NCI-H510A treated with DMSO at 0.1 percent for 48 hours (cell line): ENCODE results near the gene ZNF24.
A peak's percentile ranks its signal among the peaks of the same experiment; 100 is the strongest.

Experiments used
- DNase-seq: peaks from one replicate; lab custom pipeline; 2025; lab: John Stamatoyannopoulos, UW

The ZNF24 gene

DNA sequence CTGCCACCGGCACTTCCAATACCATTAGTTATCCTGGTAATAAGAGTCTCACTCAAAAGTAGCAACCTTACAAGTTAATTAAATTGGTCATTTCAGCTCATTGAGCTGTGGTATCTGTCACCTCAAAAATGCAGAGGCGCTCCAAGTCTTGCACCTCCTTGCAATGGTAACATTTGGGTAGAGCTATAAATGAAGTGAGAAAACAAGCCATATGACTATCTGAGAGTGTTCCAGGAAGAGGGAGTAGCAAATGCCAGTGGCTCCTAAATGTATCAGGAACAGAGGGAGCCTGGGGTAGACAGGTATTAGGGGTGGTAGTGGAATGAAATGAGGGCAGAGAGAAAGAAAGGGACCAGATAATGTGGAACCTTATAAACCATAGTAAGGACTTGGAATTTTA, 48.2 kb downstream of the ZNF24 start:
- DNase-seq: no peak

DNA sequence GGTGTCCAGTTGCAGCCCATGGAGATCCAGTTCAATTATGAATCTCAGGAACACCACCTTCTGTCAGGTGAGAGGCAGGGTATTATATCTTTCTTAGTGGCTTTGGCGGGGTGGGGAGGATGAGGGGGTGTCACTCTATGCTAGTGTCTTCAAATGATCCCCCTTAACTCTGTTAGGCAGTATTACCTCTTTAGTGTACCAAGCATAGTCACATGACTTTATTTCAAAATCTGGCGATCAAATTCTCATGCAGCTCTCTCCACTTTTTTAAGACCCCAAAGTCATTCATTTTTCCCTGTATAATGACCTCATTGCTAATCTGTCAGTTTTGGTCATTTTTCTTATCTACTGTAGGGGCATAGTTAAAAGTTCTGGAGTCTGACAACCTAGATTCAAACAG, 53.1 kb downstream of the ZNF24 start:
- no peak for DNase-seq

DNA sequence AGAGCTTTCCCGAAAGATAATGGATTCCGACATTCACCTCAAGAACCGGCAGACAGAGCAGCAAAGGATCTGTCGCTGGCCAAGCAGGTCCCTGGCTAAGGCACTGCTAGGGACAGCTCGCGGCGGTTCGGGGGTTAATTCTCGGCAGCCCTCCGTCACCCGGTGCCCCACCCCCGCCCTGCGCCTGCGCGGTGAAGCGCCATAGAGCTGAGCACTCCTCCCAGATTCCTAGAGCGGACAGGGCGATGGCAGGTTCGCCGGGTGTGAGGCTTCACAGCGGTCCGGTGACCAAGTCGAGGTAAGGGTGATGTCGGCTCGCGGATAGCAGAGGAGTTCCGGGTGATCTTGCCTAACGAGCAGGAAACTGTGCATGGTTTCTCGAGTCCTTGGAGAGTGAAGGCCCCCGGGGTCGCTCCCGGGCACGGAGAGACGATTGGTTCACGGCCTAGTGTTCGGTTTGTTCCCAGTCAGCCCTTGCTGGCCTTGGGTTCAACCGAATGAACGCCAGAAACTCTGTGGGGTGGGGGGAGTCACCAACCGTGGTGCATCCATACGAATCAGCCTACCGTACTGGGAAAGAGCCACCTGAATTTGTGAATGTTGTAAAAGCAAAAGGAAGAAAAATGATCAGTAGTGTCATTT, 54.0 kb downstream of the ZNF24 start, which contains the start of gene ZSCAN30:
TSS of gene ZSCAN30 (minus strand) at position 136 of the 642 bp plus-strand sequence. CDS start 25,877 bp downstream, outside the sequence.
- peak; percentile 97 for DNase-seq

DNA sequence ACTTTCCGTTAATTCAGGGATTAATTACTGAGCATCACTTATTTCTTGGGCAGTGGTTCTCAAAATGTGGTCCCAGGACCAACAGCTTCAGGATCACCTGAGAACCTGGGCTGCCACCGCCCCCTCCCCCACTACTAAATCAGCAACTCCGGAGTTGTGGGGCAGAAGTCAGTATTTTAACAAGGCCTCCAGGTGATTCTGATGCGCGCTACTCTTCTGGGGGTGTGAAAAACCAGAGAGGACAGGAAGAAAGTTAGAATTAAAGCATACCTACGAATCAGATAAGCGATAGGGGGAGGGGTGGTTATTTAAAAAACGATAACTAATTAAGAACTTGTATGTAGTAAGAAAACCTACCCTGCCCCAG, 54.5 kb downstream of the ZNF24 start:
- no peak for DNase-seq

DNA sequence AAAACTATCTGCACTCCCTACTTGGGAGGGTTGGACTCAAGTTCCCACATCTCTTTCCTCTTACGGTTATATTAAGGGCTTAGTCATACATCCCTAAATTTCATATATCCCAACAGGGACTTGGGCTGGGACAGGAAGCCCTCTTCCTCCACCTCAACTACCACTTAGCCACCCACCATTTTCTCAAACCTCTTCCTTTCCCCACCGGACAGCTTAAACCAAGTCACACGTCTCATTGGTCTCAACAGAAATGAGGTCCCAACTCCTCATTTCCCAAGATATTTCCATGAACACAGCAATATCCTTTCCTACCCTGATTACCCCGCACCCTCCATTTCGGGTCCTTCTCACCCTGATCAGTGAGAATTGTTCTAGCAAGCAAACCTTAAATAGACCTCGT, 54.9 kb downstream of the ZNF24 start:
- DNase-seq: no peak

DNA sequence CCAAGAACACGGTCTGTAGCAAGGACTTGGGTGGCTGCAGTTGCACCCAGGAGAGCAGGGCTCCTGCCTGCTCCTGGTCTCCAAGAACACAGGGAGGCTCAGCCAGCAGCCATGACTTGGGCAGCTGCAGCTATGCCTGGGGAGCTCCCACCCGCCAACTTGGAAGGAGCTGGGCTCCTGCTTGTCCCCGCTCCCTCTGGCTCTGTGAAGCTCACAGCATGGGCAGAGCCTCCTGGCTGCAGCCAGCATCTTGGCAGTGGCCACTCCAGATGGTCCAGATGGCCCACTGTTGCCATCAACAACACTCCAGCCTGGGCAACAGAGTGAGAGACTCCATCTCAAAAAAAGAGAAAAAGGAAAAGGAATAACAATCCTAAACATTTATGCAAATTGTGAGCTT, 59.4 kb downstream of the ZNF24 start:
- no peak for DNase-seq

DNA sequence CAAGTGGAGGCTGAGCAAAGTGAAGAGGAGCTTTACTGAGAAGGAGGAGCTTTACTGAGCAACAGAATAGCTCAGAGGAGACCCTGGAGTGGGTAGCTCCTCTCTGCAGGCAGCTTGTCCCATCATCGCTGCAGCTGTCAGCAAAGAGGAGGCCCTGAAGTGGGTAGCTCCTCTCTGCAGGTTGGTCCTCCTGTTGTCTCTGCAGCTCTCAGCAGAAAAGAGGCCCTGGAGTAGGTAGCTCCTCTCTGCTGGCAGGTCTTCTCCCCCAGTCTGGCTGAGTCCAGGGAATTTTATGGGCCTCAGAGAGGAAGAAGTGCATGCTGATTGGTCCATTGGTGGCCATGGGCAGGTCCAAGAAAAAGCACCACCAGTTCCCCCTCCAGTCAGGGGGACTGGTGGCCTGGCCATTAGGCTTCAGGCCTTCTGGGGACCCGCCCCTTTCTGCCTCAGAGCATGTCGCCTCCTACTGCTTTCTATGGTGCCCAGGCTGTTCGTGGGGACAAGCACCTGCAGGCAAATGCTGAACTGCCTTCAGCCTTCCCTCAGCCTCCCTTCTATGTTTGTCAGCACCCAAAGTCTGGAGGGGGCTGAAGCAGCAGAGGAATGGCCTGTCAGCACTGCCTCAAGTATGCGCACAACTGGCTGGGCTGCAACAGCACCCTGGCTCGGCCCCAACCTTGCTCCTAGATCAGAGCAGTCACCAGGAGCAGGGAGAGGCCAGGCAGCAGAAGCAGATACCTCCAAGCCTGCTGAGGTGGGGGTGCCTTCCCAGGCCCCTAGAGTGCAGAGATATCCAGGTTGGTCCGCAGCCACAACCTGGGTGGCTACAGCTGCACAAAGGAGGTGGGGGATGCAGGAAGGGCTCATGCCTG, 60.1 kb downstream of the ZNF24 start:
- DNase-seq: no peak

DNA sequence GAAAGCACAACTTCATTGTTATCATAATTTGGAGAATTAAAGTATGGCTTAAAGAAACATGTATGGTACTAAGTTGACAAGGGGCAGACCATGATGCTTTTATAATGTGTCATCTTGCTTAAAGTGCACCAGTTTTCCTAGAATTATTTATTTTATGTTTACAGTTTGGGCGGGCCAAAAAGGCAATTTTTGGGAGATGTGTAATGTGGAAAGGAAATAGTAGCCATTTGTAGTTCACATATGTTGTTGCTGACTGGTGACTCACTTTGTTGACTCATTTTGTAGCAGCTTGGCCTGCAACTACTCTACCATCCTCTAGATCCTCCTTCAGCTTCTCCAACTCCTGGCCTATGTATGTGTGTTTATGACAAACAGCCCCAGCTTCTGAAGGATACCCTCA, 61.9 kb downstream of the ZNF24 start:
- no peak for DNase-seq
